ENCODE results near the gene NKX2-8. TPM values are rescaled to one million over a fixed set of nuclear protein-coding genes. Genes with fewer than 3 reads are reported as not detected.

The NKX2-8 gene
- total and polyA plus RNA-seq, 2 experiments from 2014 or later, result 0.83 TPM; not detected in 1

- Histone ChIP-seq H3K4me2 (no peak overlapping the region), H3K27me3 (ENCODE audit: insufficient read depth) (peaks cover 100% of the 10 kb centered on the region), H3K27ac (ENCODE audit: low read depth) (no peak overlapping the region), H3K9me2 (ENCODE audit: insufficient read depth) (no peaks in the 10 kb centered on the region), H4K20me1 (replicated peaks; ENCODE audit: insufficient read depth) (peaks cover 18% of the 10 kb centered on the region), H2AFZ (no peak overlapping the region), H3K79me2 (replicated peaks; ENCODE audit: insufficient read depth) (no peaks in the 10 kb centered on the region), H3K36me3 (ENCODE audit: insufficient read depth) (no peaks in the 10 kb centered on the region), H3K4me1 (ENCODE audit: insufficient read depth) (peaks cover 52% of the 10 kb centered on the region), H3F3A (replicated peaks; ENCODE audit: low read depth) (peaks cover 18% of the 10 kb centered on the region; the same call in 1 of the 2 replicates), H3K4me3 (no peak overlapping the region)
- Mint-ChIP-seq H3K36me3 (ENCODE audit: low read depth) (no peaks in the 10 kb centered on the region), H3K4me1 (peaks cover 14% of the 10 kb centered on the region), H3K4me3 (no peak overlapping the region), H3K27me3 (ENCODE audit: insufficient read depth, low read depth, poor library complexity) (peaks cover 98% of the 10 kb centered on the region), H3K27ac (no peak overlapping the region), H3K9me3 (no peaks in the 10 kb centered on the region)
- no peak for TF ChIP-seq CREB1 (CRISPR knock-in tag; IDR thresholded peaks at IDR 0.05; ENCODE audit: low read depth)
- TF ChIP-seq REST (IDR thresholded peaks at IDR 0.05; ENCODE audit: unreplicated experiment), result no peak
- peak; percentile 54 for TF ChIP-seq EZH2 (IDR thresholded peaks at IDR 0.05; ENCODE audit: low read depth, unreplicated experiment)
- no peak for DNase-seq (ENCODE audit: low spot score)
- no peak for ATAC-seq
Observed at GRCh38 chr14:36588119-36588518, 5.7 kb upstream of the NKX2-8 start.

DNA sequence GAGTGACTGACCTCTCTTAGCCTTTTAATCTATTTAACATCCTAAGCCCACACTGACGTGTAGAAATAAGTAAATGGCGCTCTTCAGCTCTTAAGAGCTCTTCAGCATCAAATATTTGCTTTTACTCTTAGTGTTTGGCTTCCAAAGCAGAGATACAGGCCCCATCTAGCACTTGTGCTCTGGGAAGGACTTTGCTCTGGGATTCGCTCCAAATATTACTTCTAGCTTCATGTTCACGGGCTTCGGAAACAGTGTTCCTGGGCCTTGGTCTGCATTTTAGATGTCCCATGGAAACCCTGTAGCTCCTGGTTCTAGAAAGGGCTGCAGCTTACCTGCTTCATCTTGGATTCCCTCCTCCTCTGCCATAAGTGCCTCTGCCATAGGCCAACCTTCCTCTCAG is 2.7 kb upstream of the NKX2-8 start:
- Histone ChIP-seq H3F3A (replicated peaks; ENCODE audit: low read depth) (peaks cover 24% of the 10 kb centered on the region), H3K4me3 (no peak overlapping the region), H2AFZ (no peak overlapping the region), H4K20me1 (replicated peaks; ENCODE audit: insufficient read depth) (peaks cover 13% of the 10 kb centered on the region), H3K4me1 (ENCODE audit: insufficient read depth) (peaks cover 53% of the 10 kb centered on the region), H3K27ac (ENCODE audit: low read depth) (no peak overlapping the region), H3K4me2 (no peak overlapping the region), H3K9me2 (ENCODE audit: insufficient read depth) (no peaks in the 10 kb centered on the region), H3K27me3 (ENCODE audit: insufficient read depth) (peaks cover 100% of the 10 kb centered on the region), H3K36me3 (ENCODE audit: insufficient read depth) (no peaks in the 10 kb centered on the region), H3K79me2 (replicated peaks; ENCODE audit: insufficient read depth) (no peaks in the 10 kb centered on the region)
- Mint-ChIP-seq H3K27me3 (ENCODE audit: insufficient read depth, low read depth, poor library complexity) (peaks cover 91% of the 10 kb centered on the region), H3K4me1 (peaks cover 17% of the 10 kb centered on the region), H3K27ac (no peak overlapping the region), H3K36me3 (ENCODE audit: low read depth) (no peaks in the 10 kb centered on the region), H3K4me3 (no peak overlapping the region), H3K9me3 (no peaks in the 10 kb centered on the region)
- DNase-seq (ENCODE audit: low spot score) (no peak), ATAC-seq (no peak)
- no peak for TF ChIP-seq STAT1 (IDR thresholded peaks at IDR 0.05; ENCODE audit: unreplicated experiment)
- TF ChIP-seq ZNF331 (CRISPR knock-in tag; IDR thresholded peaks at IDR 0.05; ENCODE audit: low read depth), result no peak
- no peak for TF ChIP-seq ETS1 (IDR thresholded peaks at IDR 0.05)
- TF ChIP-seq, protein P1, sequence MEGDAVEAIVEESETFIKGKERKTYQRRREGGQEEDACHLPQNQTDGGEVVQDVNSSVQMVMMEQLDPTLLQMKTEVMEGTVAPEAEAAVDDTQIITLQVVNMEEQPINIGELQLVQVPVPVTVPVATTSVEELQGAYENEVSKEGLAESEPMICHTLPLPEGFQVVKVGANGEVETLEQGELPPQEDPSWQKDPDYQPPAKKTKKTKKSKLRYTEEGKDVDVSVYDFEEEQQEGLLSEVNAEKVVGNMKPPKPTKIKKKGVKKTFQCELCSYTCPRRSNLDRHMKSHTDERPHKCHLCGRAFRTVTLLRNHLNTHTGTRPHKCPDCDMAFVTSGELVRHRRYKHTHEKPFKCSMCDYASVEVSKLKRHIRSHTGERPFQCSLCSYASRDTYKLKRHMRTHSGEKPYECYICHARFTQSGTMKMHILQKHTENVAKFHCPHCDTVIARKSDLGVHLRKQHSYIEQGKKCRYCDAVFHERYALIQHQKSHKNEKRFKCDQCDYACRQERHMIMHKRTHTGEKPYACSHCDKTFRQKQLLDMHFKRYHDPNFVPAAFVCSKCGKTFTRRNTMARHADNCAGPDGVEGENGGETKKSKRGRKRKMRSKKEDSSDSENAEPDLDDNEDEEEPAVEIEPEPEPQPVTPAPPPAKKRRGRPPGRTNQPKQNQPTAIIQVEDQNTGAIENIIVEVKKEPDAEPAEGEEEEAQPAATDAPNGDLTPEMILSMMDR (conservative IDR thresholded peaks at IDR 0.05; ENCODE audit: low read depth in 2 of 2), result no peak
- TF ChIP-seq EZH2phosphoT487 (IDR thresholded peaks at IDR 0.05; ENCODE audit: unreplicated experiment), result no peak
- TF ChIP-seq NANOG (IDR thresholded peaks at IDR 0.05; ENCODE audit: borderline replicate concordance), result no peak
- TF ChIP-seq ZNF114 (CRISPR knock-in tag; IDR thresholded peaks at IDR 0.05), result no peak
- no peak for TF ChIP-seq JUNB (IDR thresholded peaks at IDR 0.05; ENCODE audit: unreplicated experiment)
- no peak for TF ChIP-seq POLR2AphosphoS5 (IDR thresholded peaks at IDR 0.05; ENCODE audit: low read depth)
